ENCODE results near the gene NSUN6.

Gene NSUN6

GRCh38 chr10:18620856-18621255, 30.5 kb downstream of the NSUN6 start:
- TF ChIP-seq CTCF (IDR thresholded peaks at IDR 0.05), result no peak
- no peak for DNase-seq (ENCODE audit: low spot score)
- Histone ChIP-seq H3K27ac (no peak overlapping the region), H3K4me3 (no peak overlapping the region)

- Histone ChIP-seq H3K27ac (no peak overlapping the region), H3K4me3 (no peak overlapping the region)
- no peak for TF ChIP-seq CTCF (IDR thresholded peaks at IDR 0.05)
- DNase-seq (ENCODE audit: low spot score), result no peak
Observed at GRCh38 chr10:18619016-18619415, 32.4 kb downstream of the NSUN6 start.

- no peak for DNase-seq (ENCODE audit: low spot score)
- Histone ChIP-seq H3K4me3 (no peak overlapping the region), H3K27ac (no peak overlapping the region)
- TF ChIP-seq CTCF (IDR thresholded peaks at IDR 0.05), result no peak
Observed at GRCh38 chr10:18616337-18616736, 35.0 kb downstream of the NSUN6 start.

- H3K4me3 ChIP-seq, result no peak overlapping the region
- TF ChIP-seq CTCF (IDR thresholded peaks at IDR 0.05), result no peak
- no peak for DNase-seq (ENCODE audit: low spot score)
- H3K27ac ChIP-seq, result no peak overlapping the region
Observed at GRCh38 chr10:18615618-18616017, 35.8 kb downstream of the NSUN6 start.

GRCh38 chr10:18611168-18611567, 40.2 kb downstream of the NSUN6 start:
- DNase-seq (ENCODE audit: low spot score), result no peak
- Histone ChIP-seq H3K4me3 (no peak overlapping the region), H3K27ac (no peak overlapping the region)
- no peak for TF ChIP-seq CTCF (IDR thresholded peaks at IDR 0.05)

GRCh38 chr10:18610517-18610916, 40.9 kb downstream of the NSUN6 start:
- TF ChIP-seq CTCF (IDR thresholded peaks at IDR 0.05), result no peak
- no peak overlapping the region for H3K27ac ChIP-seq
- no peak for DNase-seq (ENCODE audit: low spot score)
- no peak overlapping the region for H3K4me3 ChIP-seq

- no peak for DNase-seq (ENCODE audit: low spot score)
- H3K27ac ChIP-seq, result no peak overlapping the region
- no peak overlapping the region for H3K4me3 ChIP-seq
- TF ChIP-seq CTCF (IDR thresholded peaks at IDR 0.05), result no peak
Observed at GRCh38 chr10:18608596-18608995, 42.8 kb downstream of the NSUN6 start.

Data from coronary artery (tissue), 2 donors.